ENCODE measurements around the gene DHX16. TPM values are rescaled to one million over a fixed set of nuclear protein-coding genes. Genes with fewer than 3 reads are reported as not detected.

Gene DHX16
- total RNA-seq, 1 donor from 2014 or later, result 31.5 TPM

- DNase-seq (ENCODE audit: low spot score), result no peak
Observed at GRCh38 chr6:30691208-30691847, 18.5 kb upstream of the DHX16 start.

DNA sequence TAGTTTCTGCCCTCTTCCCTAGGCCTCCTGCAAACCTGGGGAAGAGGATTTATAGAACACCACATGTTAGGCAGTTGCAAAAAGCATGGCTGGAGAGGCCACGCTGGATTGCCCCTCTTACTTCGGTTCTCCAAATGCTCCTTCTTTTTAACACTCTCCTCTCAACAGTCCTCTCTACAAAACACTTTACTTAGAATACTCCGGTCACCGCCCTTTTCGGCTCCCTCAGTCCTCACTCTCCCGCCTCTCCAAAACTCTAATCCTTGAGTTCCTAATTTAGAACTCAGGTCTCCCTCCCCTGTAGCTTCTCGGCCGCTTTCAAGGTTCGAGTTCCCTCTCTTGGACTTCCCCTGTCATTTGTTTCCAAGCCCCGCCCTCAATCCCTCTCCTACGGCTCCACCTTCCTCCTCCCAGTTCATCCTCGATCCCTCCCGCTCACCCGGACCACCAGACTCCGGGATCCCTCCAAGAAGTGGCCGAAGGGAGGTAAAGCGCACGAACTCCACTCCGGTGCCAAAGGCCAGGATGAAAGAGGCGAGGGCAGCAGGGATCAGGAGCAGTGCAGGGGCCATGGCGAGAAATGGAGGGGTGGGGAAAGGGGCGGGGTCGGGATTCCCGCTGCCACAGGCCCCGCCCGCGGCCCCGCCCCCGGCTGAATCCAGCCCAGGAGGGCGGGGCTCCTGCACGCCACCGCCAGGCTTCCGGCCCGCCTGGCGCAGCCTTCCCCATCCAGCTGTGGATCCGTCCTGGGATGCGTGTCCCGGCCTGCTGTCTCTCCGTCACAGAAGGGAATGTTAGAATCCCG is 17.8 kb upstream of the DHX16 start, which contains the start of gene NRM:
Gene NRM (minus strand): TSS at position 582 of the 805 bp plus-strand sequence. CDS start 10 bp downstream, at position 572.
- peak; percentile 88 for DNase-seq (ENCODE audit: low spot score)

- DNase-seq (ENCODE audit: low spot score), result no peak
Observed at GRCh38 chr6:30689985-30690384, 17.2 kb upstream of the DHX16 start.

DNA sequence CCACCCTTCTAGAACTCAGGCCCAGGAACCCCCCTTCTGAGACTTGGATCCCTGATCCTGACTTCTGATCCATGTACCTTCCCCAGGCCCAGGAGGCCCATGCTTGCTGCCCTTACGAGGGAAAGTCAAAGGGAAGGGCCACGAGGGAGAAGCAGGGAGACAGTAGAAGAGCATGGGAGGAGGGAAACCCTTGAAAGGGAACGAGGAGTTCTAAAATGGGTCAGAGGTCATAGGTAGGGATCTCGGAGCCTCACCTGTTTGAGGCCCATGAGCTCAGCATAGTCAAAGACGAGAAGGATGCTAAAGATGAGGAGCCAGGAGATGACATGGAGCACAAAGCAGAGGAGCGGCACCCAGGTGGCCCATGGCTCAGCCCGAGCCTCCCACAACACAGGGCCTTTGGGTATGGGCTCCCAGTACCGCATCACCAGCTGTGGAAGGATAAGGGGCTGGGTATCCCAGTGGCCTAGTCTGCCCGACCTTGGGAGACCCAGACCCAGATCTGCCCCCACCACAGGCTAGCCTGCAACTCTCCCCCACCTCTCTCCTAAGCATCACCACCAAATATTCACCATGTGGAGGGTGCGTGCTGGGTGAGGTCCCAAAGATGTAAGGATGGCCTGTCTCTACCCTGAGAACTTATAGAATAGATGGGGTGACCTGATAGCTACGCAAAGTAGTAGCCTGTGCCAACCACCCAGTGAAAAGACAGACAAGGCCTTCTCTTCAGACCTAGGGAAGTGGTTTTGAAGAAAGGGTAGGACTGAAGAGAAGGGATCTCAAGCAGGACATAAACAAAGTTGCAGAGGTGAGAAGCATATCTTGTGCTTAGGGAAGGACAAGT is 16.4 kb upstream of the DHX16 start:
- DNase-seq (ENCODE audit: low spot score), result no peak

- DNase-seq (ENCODE audit: low spot score), result no peak
Observed at GRCh38 chr6:30688569-30688968, 15.8 kb upstream of the DHX16 start.

GRCh38 chr6:30687659-30688431 is 15.0 kb upstream of the DHX16 start:
- peak; percentile 66 for DNase-seq (ENCODE audit: low spot score)

DNA sequence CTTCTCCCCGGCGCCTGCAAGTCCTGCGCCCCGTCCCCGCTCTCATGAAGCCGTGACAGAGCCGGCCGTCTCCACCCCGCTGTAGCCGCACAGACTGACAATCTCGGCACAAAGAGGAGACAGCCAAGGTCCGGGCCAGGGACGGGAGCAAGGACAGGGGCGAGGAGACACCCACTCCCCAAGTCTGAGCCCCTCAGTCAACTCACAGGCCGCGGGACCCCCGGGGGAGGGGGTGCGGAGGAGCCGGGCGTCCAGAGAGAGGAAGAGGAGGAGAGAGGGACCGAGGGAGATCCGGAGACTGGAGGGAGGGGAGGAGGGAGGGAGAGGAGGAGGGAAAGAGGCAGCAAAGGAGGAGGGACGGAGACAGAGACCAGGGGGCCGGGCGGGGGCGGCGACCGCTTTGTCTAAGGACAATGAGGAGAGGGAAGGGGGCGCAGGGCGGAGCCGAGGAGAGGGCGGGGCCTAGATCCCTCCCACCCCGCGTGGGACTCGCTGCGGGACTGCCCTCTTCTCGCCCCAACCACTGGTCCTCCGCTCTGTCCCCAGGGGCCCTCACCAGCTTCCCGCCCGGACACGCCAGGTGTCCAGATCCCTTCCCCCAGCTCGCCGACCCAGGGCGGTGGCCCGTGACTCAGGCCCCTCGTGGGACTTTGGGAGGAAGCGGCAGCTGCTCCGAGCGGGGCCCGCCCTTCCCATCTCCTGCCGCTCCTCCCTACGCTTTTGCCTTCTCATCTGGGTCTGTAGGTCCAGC is 14.3 kb upstream of the DHX16 start:
- DNase-seq (ENCODE audit: low spot score), result peak; percentile 94

GRCh38 chr6:30686009-30686907 is 13.5 kb upstream of the DHX16 start, which contains the start of gene PPP1R18:
Gene PPP1R18 (minus strand): TSS chr6:30686645. CDS start chr6:30686018, 627 bp downstream.
- DNase-seq (ENCODE audit: low spot score), result peak; percentile 89

- DNase-seq (ENCODE audit: low spot score), result no peak
Observed at GRCh38 chr6:30685157-30686008, 12.6 kb upstream of the DHX16 start.

GRCh38 chr6:30684386-30685156 is 11.8 kb upstream of the DHX16 start:
- peak; percentile 62 for DNase-seq (ENCODE audit: low spot score)

- no peak for DNase-seq (ENCODE audit: low spot score)
Observed at GRCh38 chr6:30683980-30684338, 11.2 kb upstream of the DHX16 start.

- DNase-seq (ENCODE audit: low spot score), result peak; percentile 58
Observed at GRCh38 chr6:30683183-30683979, 10.6 kb upstream of the DHX16 start.

DNA sequence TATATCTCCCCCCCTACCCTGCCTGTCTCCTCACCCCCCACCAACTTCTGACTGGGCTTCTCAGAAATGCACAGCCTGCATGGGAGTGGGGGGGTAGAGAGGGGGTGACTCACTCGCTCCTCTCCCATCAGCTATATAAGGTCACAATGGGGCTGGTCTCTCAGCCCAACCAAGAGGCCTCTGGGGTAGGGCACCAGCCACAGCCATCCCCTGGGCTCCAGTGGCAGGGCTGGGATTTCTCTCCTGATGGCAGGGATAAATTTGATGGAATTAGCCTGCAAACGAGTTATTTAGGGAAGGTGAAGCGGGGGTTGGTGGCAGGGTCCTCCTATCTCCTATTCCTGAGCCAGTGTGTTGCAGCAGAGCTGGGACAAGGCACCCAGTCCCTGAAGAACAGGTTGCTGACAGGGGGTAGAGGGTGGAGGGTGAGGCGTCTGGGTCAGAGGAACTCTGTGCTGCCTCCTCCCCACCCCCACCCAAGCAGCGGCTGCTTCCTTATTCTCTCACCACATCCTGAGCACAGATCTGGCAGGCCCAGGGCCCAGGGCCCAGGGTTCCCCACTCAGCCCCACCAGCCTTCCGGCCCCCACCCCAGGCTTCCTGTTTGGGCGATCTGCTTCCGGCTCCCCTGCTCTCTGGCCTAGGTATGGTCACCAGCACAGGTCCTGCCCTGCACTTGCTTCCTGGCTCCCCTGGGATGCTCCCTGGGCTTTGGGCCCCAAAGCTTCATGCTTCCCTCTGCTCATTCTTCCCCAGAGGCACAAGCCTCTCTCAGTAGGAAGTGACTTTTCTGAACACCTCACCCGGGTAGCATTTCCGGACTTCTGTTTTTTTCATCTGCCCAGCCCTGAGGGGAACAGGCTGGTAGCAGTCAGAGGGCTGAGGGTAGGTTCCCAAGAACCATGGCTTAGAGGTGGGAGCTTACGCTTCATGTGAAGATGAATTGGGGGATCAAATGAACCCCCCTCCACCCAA is 9.6 kb upstream of the DHX16 start:
- peak; percentile 89 for DNase-seq (ENCODE audit: low spot score)

- no peak for DNase-seq (ENCODE audit: low spot score)
Observed at GRCh38 chr6:30681766-30682142, 8.9 kb upstream of the DHX16 start.

- no peak for DNase-seq (ENCODE audit: low spot score)
Observed at GRCh38 chr6:30679765-30680535, 7.1 kb upstream of the DHX16 start.
